ENCODE measurements around the gene PLEKHG3.

The PLEKHG3 gene

GRCh38 chr14:64792231-64792630, 88.0 kb downstream of the PLEKHG3 start:
- Mint-ChIP-seq H3K4me1 (peaks cover 20% of the 10 kb centered on the region), H3K27ac (no peak overlapping the region), H3K36me3 (ENCODE audit: low read depth) (no peaks in the 10 kb centered on the region), H3K27me3 (ENCODE audit: low read depth) (peaks cover 4% of the 10 kb centered on the region), H3K4me3 (no peak overlapping the region), H3K9me3 (no peaks in the 10 kb centered on the region)
- TF ChIP-seq CTCF (IDR thresholded peaks at IDR 0.05; ENCODE audit: unreplicated experiment in 3 of 3) = no peak

GRCh38 chr14:64792871-64793560, 88.8 kb downstream of the PLEKHG3 start:
- peaks cover 15% of the 10 kb centered on the region for H3K4me1 Mint-ChIP-seq
- H3K27ac Mint-ChIP-seq = no peak overlapping the region
- no peaks in the 10 kb centered on the region for H3K9me3 Mint-ChIP-seq
- H3K36me3 Mint-ChIP-seq (ENCODE audit: low read depth) = no peaks in the 10 kb centered on the region
- peaks cover 4% of the 10 kb centered on the region for H3K27me3 Mint-ChIP-seq (ENCODE audit: low read depth)
- no peak for TF ChIP-seq CTCF (IDR thresholded peaks at IDR 0.05; ENCODE audit: unreplicated experiment in 3 of 3)
- H3K4me3 Mint-ChIP-seq = no peak overlapping the region

GRCh38 chr14:64795211-64795610, 91.0 kb downstream of the PLEKHG3 start:
- H3K27ac Mint-ChIP-seq = no peak overlapping the region
- peaks cover 3% of the 10 kb centered on the region for H3K4me1 Mint-ChIP-seq
- H3K27me3 Mint-ChIP-seq (ENCODE audit: low read depth) = peaks cover 4% of the 10 kb centered on the region
- no peak overlapping the region for H3K4me3 Mint-ChIP-seq
- no peaks in the 10 kb centered on the region for H3K36me3 Mint-ChIP-seq (ENCODE audit: low read depth)
- no peaks in the 10 kb centered on the region for H3K9me3 Mint-ChIP-seq
- TF ChIP-seq CTCF (IDR thresholded peaks at IDR 0.05; ENCODE audit: unreplicated experiment in 3 of 3) = no peak

DNA sequence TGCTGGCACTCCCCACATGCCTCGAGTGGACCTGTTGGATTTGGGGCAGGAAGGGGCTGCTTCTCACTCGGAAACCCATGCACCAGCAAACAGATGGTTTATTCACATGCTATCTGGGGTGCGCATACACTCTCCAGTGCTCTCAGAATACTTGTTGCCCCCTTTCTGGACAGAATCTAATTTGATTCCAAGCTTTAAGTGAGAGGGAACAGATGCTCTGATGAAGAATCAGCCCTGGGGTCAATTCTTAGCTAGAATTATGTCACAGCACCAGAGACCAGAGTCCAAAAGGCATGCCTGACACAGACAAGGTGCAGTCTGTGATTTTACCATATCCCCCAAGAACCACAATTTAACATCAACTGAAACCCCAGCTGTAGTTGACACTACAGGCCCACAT, 91.7 kb downstream of the PLEKHG3 start:
- Mint-ChIP-seq H3K27ac (no peak overlapping the region), H3K9me3 (no peaks in the 10 kb centered on the region), H3K4me1 (no peaks in the 10 kb centered on the region), H3K27me3 (ENCODE audit: low read depth) (peaks cover 4% of the 10 kb centered on the region), H3K36me3 (ENCODE audit: low read depth) (no peaks in the 10 kb centered on the region), H3K4me3 (no peak overlapping the region)
- no peak for TF ChIP-seq CTCF (IDR thresholded peaks at IDR 0.05; ENCODE audit: unreplicated experiment in 3 of 3)

DNA sequence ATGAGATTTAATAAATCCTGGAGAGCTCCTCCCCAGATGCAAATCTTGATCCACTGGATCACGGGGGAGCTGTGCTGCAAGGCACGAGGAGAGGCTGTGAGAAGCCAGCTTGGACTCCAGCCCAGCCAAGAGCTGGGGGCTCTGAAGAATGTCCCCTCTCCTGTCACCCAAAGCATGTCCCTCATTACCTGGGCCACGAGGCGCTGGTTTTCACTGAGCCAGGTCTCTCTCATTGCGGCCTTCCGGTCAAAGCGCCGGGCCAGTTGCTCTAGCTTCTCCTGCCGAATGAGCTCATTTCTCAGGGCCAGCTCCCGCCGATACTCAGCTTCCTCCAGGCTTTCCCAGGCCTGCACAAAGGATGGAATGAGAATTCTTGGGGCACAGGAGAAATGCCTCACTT, 92.1 kb downstream of the PLEKHG3 start:
- no peak overlapping the region for H3K4me3 Mint-ChIP-seq
- TF ChIP-seq CTCF (IDR thresholded peaks at IDR 0.05; ENCODE audit: unreplicated experiment in 3 of 3) = no peak
- no peaks in the 10 kb centered on the region for H3K4me1 Mint-ChIP-seq
- peaks cover 4% of the 10 kb centered on the region for H3K27me3 Mint-ChIP-seq (ENCODE audit: low read depth)
- no peaks in the 10 kb centered on the region for H3K36me3 Mint-ChIP-seq (ENCODE audit: low read depth)
- no peaks in the 10 kb centered on the region for H3K9me3 Mint-ChIP-seq
- H3K27ac Mint-ChIP-seq = no peak overlapping the region

DNA sequence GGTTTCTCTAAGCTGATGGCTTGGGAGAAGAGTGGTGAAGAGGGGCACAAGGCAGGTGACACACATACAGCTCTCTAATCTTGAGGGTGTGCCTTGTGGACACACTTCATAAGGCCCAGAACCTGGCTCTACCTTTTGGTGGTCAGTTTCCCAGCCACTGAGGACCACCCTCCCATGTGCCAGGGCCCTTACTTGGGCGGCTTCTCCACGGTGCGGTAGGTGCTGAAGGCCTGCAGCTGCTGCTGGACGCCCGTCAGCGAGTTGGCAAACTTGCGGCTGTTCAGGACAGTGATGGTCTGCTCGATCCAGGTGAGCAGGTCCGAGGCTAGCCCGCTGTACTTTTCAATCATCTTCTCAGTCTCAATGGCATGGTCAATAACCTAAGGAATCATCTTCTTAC, 95.3 kb downstream of the PLEKHG3 start:
- Mint-ChIP-seq H3K9me3 (no peaks in the 10 kb centered on the region), H3K27ac (no peak overlapping the region), H3K27me3 (ENCODE audit: low read depth) (peaks cover 7% of the 10 kb centered on the region), H3K36me3 (ENCODE audit: low read depth) (no peaks in the 10 kb centered on the region), H3K4me3 (no peak overlapping the region), H3K4me1 (no peaks in the 10 kb centered on the region)
- TF ChIP-seq CTCF (IDR thresholded peaks at IDR 0.05; ENCODE audit: unreplicated experiment in 3 of 3) = no peak

Measured in nephron (organoid).